Forelimb muscle (tissue), 1 donor: Measurements from ENCODE around the gene EYS. TPM values are rescaled to one million over a fixed set of nuclear protein-coding genes. Genes with fewer than 3 reads are reported as not detected.
"Not testable (repeated sequence)": the region's sequence is repeated elsewhere in the genome, so short reads cannot be mapped to it uniquely, and the experiment has no call there.

Source experiments
- DNase-seq: peaks from one replicate; pipeline ENCODE4 v3.0.0-alpha.2; 2013; ENCODE audit warnings: low read depth
- polyA plus RNA-seq: library from polyadenylated mRNA; unstranded; fragments of 120-200 nt; gene quantifications from one replicate; pipeline ENCODE4 v1.2.1, GENCODE V29; 2013; ENCODE audit not compliant: insufficient read length

The EYS gene
- polyA plus RNA-seq, 1 donor: 0.47 TPM

GRCh38 chr6:64479134-64479533 is 1227.9 kb downstream of the EYS start:
- DNase-seq: no peak

GRCh38 chr6:64477391-64477790 is 1229.6 kb downstream of the EYS start:
- no peak for DNase-seq

GRCh38 chr6:64476935-64477334 is 1230.1 kb downstream of the EYS start:
- DNase-seq: no peak

- DNase-seq: not testable (repeated sequence)
Measured at GRCh38 chr6:64469405-64469804, 1237.6 kb downstream of the EYS start.

- DNase-seq: no peak
Measured at GRCh38 chr6:64467656-64468055, 1239.4 kb downstream of the EYS start.

GRCh38 chr6:64459411-64459944 is 1247.5 kb downstream of the EYS start:
- no peak for DNase-seq

- DNase-seq: not testable (repeated sequence)
Measured at GRCh38 chr6:64448101-64448500, 1258.9 kb downstream of the EYS start.

GRCh38 chr6:64445038-64445437 is 1262.0 kb downstream of the EYS start:
- no peak for DNase-seq

GRCh38 chr6:64439274-64439673 is 1267.8 kb downstream of the EYS start:
- no peak for DNase-seq

- no peak for DNase-seq
Measured at GRCh38 chr6:64437996-64438395, 1269.0 kb downstream of the EYS start.

GRCh38 chr6:64429926-64430325 is 1277.1 kb downstream of the EYS start:
- no peak for DNase-seq

GRCh38 chr6:64428186-64428585 is 1278.8 kb downstream of the EYS start:
- no peak for DNase-seq

GRCh38 chr6:64415926-64416325 is 1291.1 kb downstream of the EYS start:
- peak; percentile 93 for DNase-seq

- DNase-seq: no peak
Measured at GRCh38 chr6:64411226-64411625, 1295.8 kb downstream of the EYS start.

GRCh38 chr6:64409948-64410347 is 1297.1 kb downstream of the EYS start:
- DNase-seq: no peak

- DNase-seq: no peak
Measured at GRCh38 chr6:64404396-64404795, 1302.6 kb downstream of the EYS start.

- DNase-seq: no peak
Measured at GRCh38 chr6:64383277-64383676, 1323.7 kb downstream of the EYS start.

GRCh38 chr6:64376394-64376793 is 1330.6 kb downstream of the EYS start:
- DNase-seq: no peak

GRCh38 chr6:64357430-64357829 is 1349.6 kb downstream of the EYS start:
- DNase-seq: no peak

- no peak for DNase-seq
Measured at GRCh38 chr6:64347411-64347810, 1359.6 kb downstream of the EYS start.

- no peak for DNase-seq
Measured at GRCh38 chr6:64335195-64335594, 1371.8 kb downstream of the EYS start.

- peak; percentile 22 for DNase-seq
Measured at GRCh38 chr6:64334636-64335035, 1372.4 kb downstream of the EYS start.

GRCh38 chr6:64330694-64331307 is 1376.2 kb downstream of the EYS start:
- DNase-seq: no peak

- no peak for DNase-seq
Measured at GRCh38 chr6:64326939-64327338, 1380.1 kb downstream of the EYS start.
